DOHH2 (cell line): ENCODE results near the gene MAP4K1.
A peak's percentile ranks its signal among the peaks of the same experiment; 100 is the strongest.

ENCODE experiments used
- H3F3A ChIP-seq: fragments of 200-600 bp; sonication (generic), shearing (Covaris generic); 2 replicates; pipeline ENCODE4 v1.6.0; 2016; ENCODE audit warnings: antibody characterized with exemption, mild to moderate bottlenecking; ENCODE audit not compliant: control insufficient read depth, insufficient read depth
- H3K27ac ChIP-seq: fragments of 200-600 bp; sonication (generic); 2 replicates; pipeline ENCODE4 v1.5.1; 2014; ENCODE audit warnings: low read depth, mild to moderate bottlenecking, low read length, moderate library complexity
- H3K27me3 ChIP-seq: fragments of 200-600 bp; sonication (generic); 2 replicates; pipeline ENCODE4 v1.6.1; 2014; ENCODE audit warnings: mild to moderate bottlenecking, low read length, mixed read lengths; ENCODE audit not compliant: control insufficient read depth
- H3K36me3 ChIP-seq: fragments of 200-600 bp; sonication (generic); 2 replicates; pipeline ENCODE4 v1.6.1; 2014; ENCODE audit warnings: mild to moderate bottlenecking, low read length, moderate library complexity, mixed read lengths; ENCODE audit not compliant: control insufficient read depth
- H3K4me1 ChIP-seq: fragments of 200-600 bp; sonication (generic); 2 replicates; pipeline ENCODE4 v1.6.1; 2014; ENCODE audit warnings: mild to moderate bottlenecking, low read length, mixed read lengths; ENCODE audit not compliant: control insufficient read depth
- H3K4me2 ChIP-seq: fragments of 200-600 bp; sonication (generic); 2 replicates; pipeline ENCODE4 v1.6.0; 2014; ENCODE audit warnings: mild to moderate bottlenecking, low read length, moderate library complexity
- H3K4me3 ChIP-seq: fragments of 200-600 bp; sonication (generic); 2 replicates; pipeline ENCODE4 v1.5.1; 2014; ENCODE audit warnings: mild to moderate bottlenecking, low read length, mixed read lengths
- H3K79me2 ChIP-seq: fragments of 200-600 bp; sonication (generic); 2 replicates; pipeline ENCODE4 v1.6.1; 2014; ENCODE audit warnings: mild to moderate bottlenecking, low read length, mixed read lengths; ENCODE audit not compliant: control insufficient read depth
- H3K9me2 ChIP-seq: fragments of 200-600 bp; sonication (generic); replicated peaks from 2 replicates; pipeline ENCODE4 v1.6.1; 2014; ENCODE audit warnings: mild to moderate bottlenecking, low read length, mixed read lengths; ENCODE audit not compliant: control insufficient read depth
- H3K9me3 ChIP-seq: fragments of 200-600 bp; sonication (generic); 2 replicates; pipeline ENCODE4 v1.6.1; 2014; ENCODE audit warnings: antibody characterized with exemption, low read length, mixed read lengths; ENCODE audit not compliant: control insufficient read depth, insufficient read depth
- H4K20me1 ChIP-seq: fragments of 200-600 bp; sonication (generic); 2 replicates; pipeline ENCODE4 v1.6.0; 2014; ENCODE audit warnings: low read depth, mild to moderate bottlenecking, antibody characterized with exemption, low read length, moderate library complexity; ENCODE audit not compliant: control insufficient read depth, insufficient read depth
- EZH2phosphoT487 ChIP-seq: fragments of 200-600 bp; sonication (generic); IDR thresholded peaks from 2 replicates; pipeline ENCODE4 v1.6.1; 2017; ENCODE audit warnings: borderline replicate concordance, mild to moderate bottlenecking, antibody characterized with exemption, low read length, moderate library complexity, mixed read lengths
- TF ChIP-seq, protein P1 (sequence below): fragments of 200-600 bp; sonication (generic); IDR thresholded peaks from one replicate; pipeline ENCODE4 v1.5.1; 2014; ENCODE audit warnings: antibody characterized with exemption, mild to moderate bottlenecking, low read depth, low read length; ENCODE audit not compliant: poor library complexity, severe bottlenecking

MAP4K1 gene

DNA sequence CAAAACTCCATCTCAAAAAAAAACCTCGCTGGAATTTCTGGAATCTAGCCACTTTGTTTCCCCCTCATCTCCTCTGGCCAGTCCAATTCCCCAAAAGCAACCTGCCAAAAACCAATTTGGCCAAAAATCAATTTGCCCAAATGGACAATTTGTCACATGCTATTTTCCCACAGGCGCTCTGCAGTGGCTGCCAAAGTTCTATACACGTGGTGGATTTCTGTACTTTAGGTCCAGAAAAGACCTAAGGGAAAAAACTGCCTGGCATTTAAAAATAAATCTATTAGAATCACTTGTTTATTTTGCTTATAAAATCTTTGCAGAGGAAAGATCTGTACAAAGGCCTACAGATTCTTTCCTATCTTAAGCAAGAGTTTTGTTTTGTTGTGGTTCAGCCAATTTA, 79.4 kb downstream of the MAP4K1 start:
- Histone ChIP-seq H3K4me1 (peaks cover 20% of the 10 kb centered on the region), H4K20me1 (no peaks in the 10 kb centered on the region), H3K4me2 (peak overlapping the region; percentile 56), H3K79me2 (no peaks in the 10 kb centered on the region), H3K9me3 (peaks cover 17% of the 10 kb centered on the region; the same call in 1 of the 2 replicates), H3K36me3 (no peaks in the 10 kb centered on the region), H3F3A (peaks cover 6% of the 10 kb centered on the region), H3K27me3 (no peaks in the 10 kb centered on the region), H3K4me3 (peak overlapping the region; percentile 36), H3K9me2 (no peaks in the 10 kb centered on the region), H3K27ac (peak overlapping the region; percentile 40)
- TF ChIP-seq, protein P1, sequence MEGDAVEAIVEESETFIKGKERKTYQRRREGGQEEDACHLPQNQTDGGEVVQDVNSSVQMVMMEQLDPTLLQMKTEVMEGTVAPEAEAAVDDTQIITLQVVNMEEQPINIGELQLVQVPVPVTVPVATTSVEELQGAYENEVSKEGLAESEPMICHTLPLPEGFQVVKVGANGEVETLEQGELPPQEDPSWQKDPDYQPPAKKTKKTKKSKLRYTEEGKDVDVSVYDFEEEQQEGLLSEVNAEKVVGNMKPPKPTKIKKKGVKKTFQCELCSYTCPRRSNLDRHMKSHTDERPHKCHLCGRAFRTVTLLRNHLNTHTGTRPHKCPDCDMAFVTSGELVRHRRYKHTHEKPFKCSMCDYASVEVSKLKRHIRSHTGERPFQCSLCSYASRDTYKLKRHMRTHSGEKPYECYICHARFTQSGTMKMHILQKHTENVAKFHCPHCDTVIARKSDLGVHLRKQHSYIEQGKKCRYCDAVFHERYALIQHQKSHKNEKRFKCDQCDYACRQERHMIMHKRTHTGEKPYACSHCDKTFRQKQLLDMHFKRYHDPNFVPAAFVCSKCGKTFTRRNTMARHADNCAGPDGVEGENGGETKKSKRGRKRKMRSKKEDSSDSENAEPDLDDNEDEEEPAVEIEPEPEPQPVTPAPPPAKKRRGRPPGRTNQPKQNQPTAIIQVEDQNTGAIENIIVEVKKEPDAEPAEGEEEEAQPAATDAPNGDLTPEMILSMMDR, result no peak
- no peak for TF ChIP-seq EZH2phosphoT487
